Measurements from ENCODE around the gene HSP90B1. TPM values are rescaled to one million over a fixed set of nuclear protein-coding genes. Genes with fewer than 3 reads are reported as not detected.

Gene HSP90B1
- total RNA-seq, 1 donor from 2014 or later, result 666 TPM

- ATAC-seq, result no peak
- Histone ChIP-seq H3K36me3 (no peaks in the 10 kb centered on the region), H3K27me3 (ENCODE audit: low read depth) (no peaks in the 10 kb centered on the region), H3K9me3 (no peaks in the 10 kb centered on the region), H3K4me3 (peak overlapping the region; percentile 82), H3K4me1 (peaks cover 52% of the 10 kb centered on the region), H3K27ac (peak overlapping the region; percentile 93)
- intact Hi-C loops (cut with DNase I), result no loop called here
- no peak for DNase-seq
- no peak for TF ChIP-seq CTCF (IDR thresholded peaks at IDR 0.05)
Observed at GRCh38 chr12:103965255-103965589, 35.0 kb downstream of the HSP90B1 start.

GRCh38 chr12:103965590-103966504 is 35.6 kb downstream of the HSP90B1 start, which contains the start of gene TDG:
Gene TDG (plus strand): TSS chr12:103965872. CDS start chr12:103966038, 166 bp downstream.
- peak within 1 kb of the TSS; percentile 93 for H3K27ac ChIP-seq
- no peak for TF ChIP-seq CTCF (IDR thresholded peaks at IDR 0.05)
- no peaks in the 10 kb centered on the region for H3K36me3 ChIP-seq
- no peaks in the 10 kb centered on the region for H3K9me3 ChIP-seq
- ATAC-seq (peak; percentile 99 to 100), DNase-seq (peak; percentile 98)
- H3K4me3 ChIP-seq, result peak within 1 kb of the TSS; percentile 82
- no peaks in the 10 kb centered on the region for H3K27me3 ChIP-seq (ENCODE audit: low read depth)
- intact Hi-C loops (cut with DNase I), result no loop called here
- peaks cover 56% of the 10 kb centered on the region for H3K4me1 ChIP-seq

- H3K9me3 ChIP-seq, result no peaks in the 10 kb centered on the region
- ATAC-seq (no peak), DNase-seq (no peak)
- no peaks in the 10 kb centered on the region for H3K27me3 ChIP-seq (ENCODE audit: low read depth)
- peak overlapping the region; percentile 82 for H3K4me3 ChIP-seq
- intact Hi-C loops (cut with DNase I), result no loop called here
- H3K4me1 ChIP-seq, result peaks cover 56% of the 10 kb centered on the region
- H3K36me3 ChIP-seq, result peaks cover 4% of the 10 kb centered on the region
- peak overlapping the region; percentile 93 for H3K27ac ChIP-seq
- no peak for TF ChIP-seq CTCF (IDR thresholded peaks at IDR 0.05)
Observed at GRCh38 chr12:103966736-103967135, 36.5 kb downstream of the HSP90B1 start.

- intact Hi-C loops (cut with DNase I), result no loop called here
- DNase-seq (no peak), ATAC-seq (no peak)
- no peak overlapping the region for H3K27ac ChIP-seq
- no peak overlapping the region for H3K4me3 ChIP-seq
- no peaks in the 10 kb centered on the region for H3K9me3 ChIP-seq
- no peaks in the 10 kb centered on the region for H3K27me3 ChIP-seq (ENCODE audit: low read depth)
- no peak for TF ChIP-seq CTCF (IDR thresholded peaks at IDR 0.05)
- peaks cover 54% of the 10 kb centered on the region for H3K4me1 ChIP-seq
- peaks cover 12% of the 10 kb centered on the region for H3K36me3 ChIP-seq
Observed at GRCh38 chr12:103969391-103969790, 39.2 kb downstream of the HSP90B1 start.

- H3K27me3 ChIP-seq (ENCODE audit: low read depth), result no peaks in the 10 kb centered on the region
- peaks cover 24% of the 10 kb centered on the region for H3K4me1 ChIP-seq
- no peak overlapping the region for H3K4me3 ChIP-seq
- H3K9me3 ChIP-seq, result no peaks in the 10 kb centered on the region
- no peak for ATAC-seq
- no peak for TF ChIP-seq CTCF (IDR thresholded peaks at IDR 0.05)
- DNase-seq, result no peak
- H3K36me3 ChIP-seq, result peaks cover 32% of the 10 kb centered on the region
- H3K27ac ChIP-seq, result no peak overlapping the region
- intact Hi-C loops (cut with DNase I), result no loop called here
Observed at GRCh38 chr12:103973909-103974308, 43.7 kb downstream of the HSP90B1 start.
